Stimulated activated CD8-positive, alpha-beta memory T cell treated with anti-CD3 and anti-CD28 coated beads, Interleukin-12 subunit alpha, Interleukin-12 subunit beta, amount 100 ng/mL, for 4 hours (primary cell): ENCODE data around the gene TNFRSF12A.
A peak's percentile ranks its signal among the peaks of the same experiment; 100 is the strongest.

Source experiments
- DNase-seq: peaks from one replicate; pipeline ENCODE4 v3.0.0-alpha.2; 2020; ENCODE audit warnings: low read depth

TNFRSF12A gene

GRCh38 chr16:3012828-3013420 is 7.2 kb upstream of the TNFRSF12A start, which contains the start of gene CLDN9:
Gene CLDN9 (plus strand): TSS chr16:3012923. CDS start chr16:3013363, 440 bp downstream.
- DNase-seq, result no peak

- DNase-seq, result no peak
These were observed 6.6 kb upstream of the TNFRSF12A start for GRCh38 chr16:3013491-3013951.

DNA sequence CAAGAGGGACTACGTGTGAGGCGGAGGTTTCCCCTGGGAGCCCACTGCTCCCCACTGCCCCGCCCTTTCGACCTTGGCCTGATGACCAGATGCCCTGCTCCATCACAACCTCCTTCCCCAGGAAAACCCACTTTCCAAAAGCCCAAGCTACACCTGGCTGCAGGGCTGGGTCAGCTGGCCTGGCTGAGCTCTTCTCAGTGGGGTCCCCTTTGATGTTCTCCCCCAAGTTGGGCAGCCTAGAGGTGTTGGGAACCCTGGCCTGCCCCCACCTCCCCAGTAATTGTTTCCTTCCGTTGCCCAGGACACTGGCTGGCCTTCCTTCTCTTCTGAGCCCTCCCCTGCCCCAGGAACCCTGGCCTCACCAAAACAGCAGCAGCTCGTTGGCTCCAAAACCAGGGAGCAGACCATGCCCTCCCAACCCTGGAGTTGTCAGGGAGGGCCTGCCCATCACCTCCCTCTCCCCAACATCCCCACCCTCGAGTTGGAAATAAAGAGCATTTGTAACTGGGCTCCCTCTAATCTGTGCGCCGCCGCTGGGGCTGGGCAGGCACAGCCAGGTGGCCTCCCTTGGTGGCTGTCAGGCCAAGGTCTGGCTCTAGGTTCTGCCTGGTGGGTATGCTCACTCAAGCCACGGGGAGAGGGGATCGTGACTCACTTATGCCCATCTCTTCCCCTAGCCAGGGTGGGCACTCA is 6.0 kb upstream of the TNFRSF12A start:
- no peak for DNase-seq

DNA sequence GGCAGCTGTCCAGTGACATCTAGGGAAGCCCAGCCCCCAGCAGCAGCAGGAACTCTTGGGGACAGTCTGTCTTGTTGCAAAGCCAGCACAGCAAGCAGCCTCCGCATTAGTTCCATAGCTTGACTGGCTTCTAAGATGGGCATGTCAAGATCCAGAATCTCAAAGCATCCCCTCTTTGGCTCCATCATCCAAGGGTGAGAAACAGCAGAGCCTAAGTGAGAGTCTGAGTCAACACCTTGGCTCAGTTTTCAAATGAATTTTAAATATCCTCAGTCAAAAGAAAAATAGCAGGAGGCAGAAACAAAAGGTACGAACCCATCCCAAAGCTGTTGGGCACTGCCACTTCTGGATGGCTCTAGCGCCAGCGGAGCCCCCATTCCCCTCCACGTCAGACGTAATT is 5.2 kb upstream of the TNFRSF12A start:
- DNase-seq, result no peak

GRCh38 chr16:3015865-3016521 is 4.2 kb upstream of the TNFRSF12A start:
- no peak for DNase-seq

- DNase-seq, result no peak
These were observed 2.8 kb upstream of the TNFRSF12A start for GRCh38 chr16:3017344-3017743.

DNA sequence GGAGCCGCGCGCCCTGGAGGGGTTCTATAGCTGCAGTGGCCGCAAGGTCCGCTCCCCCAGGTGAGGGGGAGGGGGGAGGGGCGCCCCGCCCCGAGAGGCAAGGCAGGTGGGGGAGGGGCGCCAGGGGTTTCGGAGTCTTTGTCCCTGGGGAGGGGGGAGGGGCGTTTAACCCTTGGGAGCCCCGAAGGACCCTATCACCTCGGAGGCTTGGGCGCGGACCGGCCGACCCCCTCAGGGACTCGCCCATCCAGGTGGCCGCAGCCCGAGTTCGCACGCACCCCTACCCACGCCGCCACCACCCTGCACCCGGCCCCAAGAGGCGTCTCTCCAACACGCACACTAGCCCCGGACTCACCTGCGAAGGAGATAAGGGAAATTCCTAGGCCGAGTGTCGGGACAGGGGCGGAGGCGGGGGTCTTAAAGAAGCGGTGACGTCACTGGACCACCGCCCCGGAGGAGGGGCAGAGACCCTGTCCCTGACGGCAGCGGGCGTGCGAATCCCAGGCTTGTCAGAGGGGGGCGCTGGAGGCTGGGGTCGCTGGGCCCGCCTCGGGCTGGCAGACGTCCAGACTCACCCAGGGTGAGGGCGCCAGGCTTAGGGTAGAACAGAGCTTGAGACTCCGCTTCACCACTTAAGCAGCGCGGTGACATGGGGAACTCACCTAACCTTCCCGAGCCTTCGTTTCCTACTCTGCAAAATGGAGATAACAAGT is 2.2 kb upstream of the TNFRSF12A start, which contains the start of gene CLDN6:
Gene CLDN6, minus strand, starts transcription at position 390 of the 713 bp plus-strand sequence. CDS start 2,162 bp downstream, outside the sequence.
- no peak for DNase-seq

- DNase-seq, result no peak
These were observed 448 bp upstream of the TNFRSF12A start for GRCh38 chr16:3019594-3020246.

GRCh38 chr16:3020604-3021448 is 658 bp downstream of the TNFRSF12A start:
- DNase-seq, result peak; percentile 67

DNA sequence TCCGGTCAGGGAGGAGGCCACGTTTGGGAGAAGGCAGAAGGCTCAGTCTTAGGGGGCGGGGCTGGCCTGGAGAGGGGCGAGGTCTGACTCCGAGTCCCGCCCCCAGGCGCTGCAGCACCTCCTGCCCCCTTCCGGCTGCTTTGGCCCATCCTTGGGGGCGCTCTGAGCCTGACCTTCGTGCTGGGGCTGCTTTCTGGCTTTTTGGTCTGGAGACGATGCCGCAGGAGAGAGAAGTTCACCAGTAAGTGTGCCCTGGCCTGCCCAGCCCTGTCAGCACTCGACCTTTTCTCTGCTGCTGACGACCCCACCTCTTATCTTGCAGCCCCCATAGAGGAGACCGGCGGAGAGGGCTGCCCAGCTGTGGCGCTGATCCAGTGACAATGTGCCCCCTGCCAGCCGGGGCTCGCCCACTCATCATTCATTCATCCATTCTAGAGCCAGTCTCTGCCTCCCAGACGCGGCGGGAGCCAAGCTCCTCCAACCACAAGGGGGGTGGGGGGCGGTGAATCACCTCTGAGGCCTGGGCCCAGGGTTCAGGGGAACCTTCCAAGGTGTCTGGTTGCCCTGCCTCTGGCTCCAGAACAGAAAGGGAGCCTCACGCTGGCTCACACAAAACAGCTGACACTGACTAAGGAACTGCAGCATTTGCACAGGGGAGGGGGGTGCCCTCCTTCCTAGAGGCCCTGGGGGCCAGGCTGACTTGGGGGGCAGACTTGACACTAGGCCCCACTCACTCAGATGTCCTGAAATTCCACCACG is 1.5 kb downstream of the TNFRSF12A start:
- DNase-seq, result peak; percentile 76

GRCh38 chr16:3022208-3022683 is 2.1 kb downstream of the TNFRSF12A start:
- peak; percentile 84 for DNase-seq

- no peak for DNase-seq
These were observed 2.7 kb downstream of the TNFRSF12A start for GRCh38 chr16:3022684-3023414.

DNA sequence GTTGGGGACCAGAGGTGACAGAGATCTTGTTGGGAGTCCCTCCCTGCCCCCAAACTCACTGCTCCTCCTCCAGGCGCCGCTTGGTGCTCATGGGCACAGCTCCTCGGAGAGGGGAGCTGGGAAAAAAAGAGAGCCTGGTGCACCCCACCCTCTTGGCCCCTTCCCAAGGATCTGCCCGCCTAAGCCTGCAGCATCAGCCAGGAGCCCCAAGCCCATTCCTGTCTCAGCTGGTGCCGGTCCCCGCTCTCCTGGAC is 3.2 kb downstream of the TNFRSF12A start:
- DNase-seq, result no peak

GRCh38 chr16:3023669-3024478 is 3.7 kb downstream of the TNFRSF12A start, which contains the start of the genes HCFC1R1 and THOC6:
Gene HCFC1R1 (minus strand): TSS chr16:3023942. CDS start chr16:3023941, 1 bp downstream.
Gene THOC6 (plus strand): TSS chr16:3024035. CDS start chr16:3024327, 292 bp downstream.
- DNase-seq, result peak; percentile 88

DNA sequence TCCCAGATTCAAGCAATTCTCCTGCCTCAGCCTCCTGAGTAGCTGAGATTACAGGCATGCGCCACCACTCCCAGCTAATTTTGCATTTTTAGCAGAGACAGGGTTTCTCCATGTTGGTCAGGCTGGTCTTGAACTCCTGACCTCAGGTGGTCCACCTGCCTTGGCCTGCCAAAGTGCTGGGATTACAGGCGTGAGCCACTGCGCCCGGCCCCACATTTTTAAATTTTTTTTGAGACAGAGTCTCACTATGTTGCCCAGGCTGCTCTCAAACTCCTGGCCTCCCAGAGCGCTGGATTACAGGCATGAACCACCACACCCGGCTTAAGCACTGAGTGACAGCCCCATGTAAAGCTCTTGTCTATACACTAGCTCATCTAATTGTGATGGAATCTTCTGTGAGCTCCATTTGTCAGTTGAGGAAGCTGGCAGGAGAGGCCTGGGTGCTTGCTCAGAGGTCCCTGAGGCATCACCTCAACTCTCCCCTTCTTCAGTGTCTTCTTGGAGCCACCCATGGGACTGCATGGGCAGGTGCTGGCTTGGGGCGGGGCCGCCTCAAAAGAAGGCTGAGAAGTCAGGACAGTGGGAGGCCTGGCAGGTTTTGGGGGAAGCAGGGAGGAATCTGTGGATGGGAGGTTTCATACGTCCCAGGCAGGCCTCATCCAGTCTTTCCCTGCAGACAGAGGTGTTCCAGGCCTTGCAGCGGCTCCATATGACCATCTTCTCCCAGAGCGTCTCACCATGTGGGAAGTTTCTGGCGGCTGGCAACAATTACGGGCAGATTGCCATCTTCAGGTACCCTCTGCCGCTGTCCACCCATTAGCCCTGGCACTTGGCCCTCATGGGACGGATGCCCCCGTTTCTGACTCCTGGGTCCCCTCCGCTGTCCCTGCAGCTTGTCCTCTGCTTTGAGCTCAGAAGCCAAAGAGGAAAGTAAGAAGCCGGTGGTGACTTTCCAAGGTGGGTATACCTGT is 5.1 kb downstream of the TNFRSF12A start:
- DNase-seq, result no peak

GRCh38 chr16:3026003-3026378 is 5.8 kb downstream of the TNFRSF12A start:
- no peak for DNase-seq
